Adrenal gland (tissue), 5 donors: Measurements from ENCODE around the gene PGP.

Experiments used
- CTCF ChIP-seq, 6 experiments: fragments of 450-650 bp in 4 of 6; fragments of 200-600 bp in 2 of 6; sonication (generic) in 1 of 6; IDR thresholded peaks; 1 replicate in 5 of 6; 2 replicates in 1 of 6; pipeline versions ENCODE4 v1.5.1 to v1.8.0; 2016 to 2021; ENCODE audit warnings: antibody characterized with exemption in 6 of 6, mild to moderate bottlenecking in 2 of 6, moderate library complexity in 1 of 6
- POLR2A ChIP-seq, 2 donors: fragments of 450-650 bp; IDR thresholded peaks; one replicate each; pipeline ENCODE4 v1.6.1; 2017; ENCODE audit warnings: antibody characterized with exemption in 2 of 2, mild to moderate bottlenecking in 2 of 2, moderate library complexity in 1 of 2
- donor health status: DM: no; HTN: no; CAD: no.

- no peak for TF ChIP-seq CTCF (IDR thresholded peaks at IDR 0.05)
- TF ChIP-seq POLR2A (IDR thresholded peaks at IDR 0.05) = no peak
Observed at GRCh38 chr16:2216330-2216729, 1.7 kb upstream of the PGP start.
